HUES64 (cell line): Measurements from ENCODE around the gene FBXL7.

Experiments used
- H3K27ac ChIP-seq: 2 replicates; pipeline ENCODE4 v1.7.0; 2013; ENCODE audit warnings: low read depth, low read length, inconsistent platforms
- H3K27me3 ChIP-seq: 2 replicates; pipeline ENCODE4 v1.6.1; 2013; ENCODE audit warnings: mild to moderate bottlenecking, low read length; ENCODE audit not compliant: insufficient read depth
- H3K36me3 ChIP-seq: 2 replicates; pipeline ENCODE4 v1.6.1; 2013; ENCODE audit warnings: mild to moderate bottlenecking, low read length; ENCODE audit not compliant: insufficient read depth
- H3K4me1 ChIP-seq: 2 replicates; pipeline ENCODE4 v1.6.1; 2013; ENCODE audit warnings: mild to moderate bottlenecking, low read length, moderate library complexity; ENCODE audit not compliant: insufficient read depth
- H3K4me3 ChIP-seq: 2 replicates; pipeline ENCODE4 v1.5.1; 2013; ENCODE audit warnings: mild to moderate bottlenecking, low read length, moderate library complexity
- H3K9ac ChIP-seq: 2 replicates; pipeline ENCODE4 v1.6.1; 2013; ENCODE audit warnings: mild to moderate bottlenecking, low read depth, low read length
- H3K9me3 ChIP-seq: 2 replicates; pipeline ENCODE4 v1.6.1; 2013; ENCODE audit warnings: low read depth, low read length; ENCODE audit not compliant: insufficient read depth
- WGBS: fragments of 150-250, 120-280 bp; methylation state at CpG from one replicate; pipeline ENCODE4 v1.1.7; 2013; ENCODE audit warnings: missing lambda C conversion rate; 5-methylcytosine and 5-hydroxymethylcytosine counted together

The FBXL7 gene

GRCh38 chr5:15966651-15967050 lies 466.7 kb downstream of the FBXL7 start:
- no peaks in the 10 kb centered on the region for H3K36me3 ChIP-seq
- H3K4me3 ChIP-seq, result no peak overlapping the region
- H3K27ac ChIP-seq, result no peak overlapping the region
- H3K9me3 ChIP-seq, result no peaks in the 10 kb centered on the region
- H3K4me1 ChIP-seq, result no peaks in the 10 kb centered on the region
- H3K27me3 ChIP-seq, result no peaks in the 10 kb centered on the region
- H3K9ac ChIP-seq, result no peak overlapping the region

GRCh38 chr5:15968993-15969392 lies 469.0 kb downstream of the FBXL7 start:
- no peaks in the 10 kb centered on the region for H3K27me3 ChIP-seq
- H3K4me1 ChIP-seq, result no peaks in the 10 kb centered on the region
- H3K9ac ChIP-seq, result no peak overlapping the region
- no peak overlapping the region for H3K27ac ChIP-seq
- no peak overlapping the region for H3K4me3 ChIP-seq
- no peaks in the 10 kb centered on the region for H3K9me3 ChIP-seq
- 96% methylated on average over 4 of the region's 4 CpGs for WGBS
- no peaks in the 10 kb centered on the region for H3K36me3 ChIP-seq

GRCh38 chr5:15977851-15978250 lies 477.9 kb downstream of the FBXL7 start:
- H3K27me3 ChIP-seq, result no peaks in the 10 kb centered on the region
- H3K4me3 ChIP-seq, result no peak overlapping the region
- H3K9me3 ChIP-seq, result no peaks in the 10 kb centered on the region
- no peaks in the 10 kb centered on the region for H3K36me3 ChIP-seq
- no peak overlapping the region for H3K9ac ChIP-seq
- no peak overlapping the region for H3K27ac ChIP-seq
- no peaks in the 10 kb centered on the region for H3K4me1 ChIP-seq
- 96% methylated on average over 4 of the region's 4 CpGs for WGBS

- WGBS, result 83% methylated on average over 1 of the region's 2 CpGs
- Histone ChIP-seq H3K9ac (no peak overlapping the region), H3K9me3 (no peaks in the 10 kb centered on the region), H3K36me3 (no peaks in the 10 kb centered on the region), H3K27ac (no peak overlapping the region), H3K4me3 (no peak overlapping the region), H3K4me1 (no peaks in the 10 kb centered on the region), H3K27me3 (no peaks in the 10 kb centered on the region)
Measured at GRCh38 chr5:15980835-15981234, 480.9 kb downstream of the FBXL7 start.

- Histone ChIP-seq H3K27ac (no peak overlapping the region), H3K9ac (no peak overlapping the region), H3K4me3 (no peak overlapping the region), H3K9me3 (no peaks in the 10 kb centered on the region), H3K36me3 (no peaks in the 10 kb centered on the region), H3K27me3 (no peaks in the 10 kb centered on the region), H3K4me1 (no peaks in the 10 kb centered on the region)
- WGBS, result 92% methylated on average over 1 of the region's 1 CpG
Measured at GRCh38 chr5:15983392-15983791, 483.4 kb downstream of the FBXL7 start.
